Tongue (tissue), 2 donors: ENCODE measurements around the gene CARS1. TPM values are rescaled to one million over a fixed set of nuclear protein-coding genes. Genes with fewer than 3 reads are reported as not detected.

Experiments
- DNase-seq: peaks from one replicate; pipeline ENCODE4 v3.0.0-alpha.2; 2015
- total RNA-seq: library from RNA; depleted of rRNA; stranded (reverse); fragments of >200 nt; gene quantifications from one replicate; pipeline ENCODE4 v1.2.3, GENCODE V29; 2014

Gene CARS1
- total RNA-seq, result 33.7 TPM

DNA sequence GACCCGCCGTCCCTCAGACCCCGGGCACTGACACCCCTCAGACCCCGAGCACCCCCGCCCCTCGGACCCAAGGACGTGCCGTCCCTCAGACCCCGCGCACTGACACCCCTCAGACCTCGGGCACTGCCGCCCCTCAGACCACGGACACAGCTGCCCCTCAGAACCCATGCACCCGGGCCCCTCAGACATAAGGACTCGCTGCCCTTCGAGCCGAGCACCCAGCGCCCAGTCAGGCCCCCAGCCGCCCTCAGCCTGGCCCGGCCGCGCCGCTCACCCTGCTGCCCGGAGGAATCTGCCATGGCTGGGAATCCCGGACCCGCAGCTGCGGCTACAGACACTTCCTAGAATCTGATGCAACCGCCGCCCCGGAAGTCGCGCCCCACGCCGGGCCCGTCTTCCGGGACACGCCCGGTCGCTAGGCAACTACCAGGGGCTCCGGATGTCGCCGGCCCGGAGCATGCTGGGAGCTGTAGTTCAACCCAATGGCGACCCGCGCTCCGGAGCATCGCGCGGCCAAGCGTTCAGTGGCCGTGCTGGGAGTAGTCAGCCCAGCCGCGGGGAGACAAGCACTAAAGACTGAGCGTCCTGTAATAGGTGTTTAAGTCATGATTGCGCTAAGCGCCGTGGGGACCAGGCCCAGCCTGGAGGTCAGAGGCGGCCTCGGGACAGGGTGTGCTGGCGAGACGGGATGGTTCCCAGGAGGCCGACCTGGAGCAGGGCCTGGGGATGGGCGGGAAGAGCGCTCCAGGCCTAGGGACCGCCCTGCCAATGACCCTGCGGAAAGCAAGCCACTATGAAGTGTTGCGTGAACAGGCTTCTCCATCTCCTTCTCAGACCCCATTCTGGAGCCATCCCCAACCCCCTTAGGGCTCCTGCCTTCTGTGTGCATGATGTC lies at the start of gene CARS1:
Gene CARS1, minus strand, starts transcription at position 355 of the 895 bp plus-strand sequence. Its CDS starts 56 bp downstream, at position 299.
- DNase-seq, result peak; percentile 97

- DNase-seq, result no peak
Measured at GRCh38 chr11:3105791-3106735, 48.8 kb upstream of the CARS1 start.

GRCh38 chr11:3104961-3105790 lies 48.0 kb upstream of the CARS1 start:
- DNase-seq, result no peak

DNA sequence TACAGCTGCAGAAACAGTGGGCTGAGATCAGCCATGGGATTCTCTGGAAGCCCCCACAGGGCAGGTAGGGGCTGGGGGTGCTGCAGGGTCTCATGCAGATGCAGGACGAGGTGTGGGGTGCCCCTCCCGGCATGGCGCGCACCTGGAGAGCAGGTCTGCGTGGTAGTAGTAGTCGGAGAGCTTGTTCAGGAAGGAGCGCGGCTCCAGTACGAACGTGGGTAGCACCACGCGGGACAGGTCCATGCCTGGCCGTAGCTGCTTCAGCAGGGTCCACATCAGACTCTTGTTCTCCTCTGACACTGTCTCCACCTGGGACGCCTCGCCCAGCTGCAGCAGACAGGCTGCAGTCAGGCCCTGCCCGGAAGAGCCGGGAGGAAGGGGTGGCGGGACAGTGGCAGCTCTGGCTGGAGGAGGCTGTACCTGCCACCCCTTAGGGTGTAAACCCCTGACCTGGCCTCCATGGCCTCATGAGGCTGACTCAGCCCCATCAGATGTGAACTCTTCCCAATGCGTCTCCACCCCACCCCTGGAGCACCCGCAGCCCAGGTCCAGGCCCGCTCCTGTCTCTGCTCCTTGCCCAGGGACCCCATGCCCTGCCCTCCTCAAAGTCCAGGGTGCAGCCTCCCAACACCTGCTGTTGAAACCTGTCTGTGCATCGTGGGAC lies 47.0 kb upstream of the CARS1 start:
- DNase-seq, result no peak

DNA sequence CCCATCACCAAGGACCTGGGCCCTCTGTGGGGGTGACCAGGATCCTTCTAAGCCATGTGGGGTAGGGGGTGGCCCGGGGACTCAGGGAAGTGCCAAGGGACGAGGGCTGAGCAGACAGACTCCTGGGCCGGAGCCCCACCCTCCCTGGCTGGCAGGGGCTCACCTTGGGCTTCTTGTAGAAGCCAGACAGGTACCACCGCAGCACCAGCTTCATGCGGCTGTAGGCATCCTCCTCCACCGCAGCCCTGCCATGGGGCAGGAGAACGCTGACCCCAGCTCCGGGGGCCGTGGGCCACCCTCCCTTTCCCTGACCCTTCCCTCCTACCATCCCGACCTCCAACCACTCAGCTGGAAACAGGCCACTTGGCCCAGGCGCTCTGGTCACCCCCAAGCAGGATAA lies 45.9 kb upstream of the CARS1 start:
- no peak for DNase-seq

DNA sequence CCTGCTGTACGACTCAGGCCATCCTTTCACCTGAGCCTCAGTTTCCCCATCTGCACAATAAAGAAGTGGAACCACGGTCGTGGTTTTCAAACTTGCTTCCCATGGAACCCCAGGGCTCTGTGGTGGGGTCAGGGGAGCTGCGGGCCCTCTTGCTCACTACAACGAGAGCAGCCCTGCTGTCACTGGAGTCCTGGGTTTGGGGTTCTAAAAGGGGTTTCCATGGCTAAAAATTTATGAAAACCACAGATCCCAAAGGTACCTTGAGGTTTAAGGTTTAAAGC lies 45.4 kb upstream of the CARS1 start:
- DNase-seq, result no peak

- DNase-seq, result no peak
Measured at GRCh38 chr11:3101921-3102640, 44.9 kb upstream of the CARS1 start.

- no peak for DNase-seq
Measured at GRCh38 chr11:3099178-3099577, 42.0 kb upstream of the CARS1 start.

- no peak for DNase-seq
Measured at GRCh38 chr11:3096909-3097530, 39.8 kb upstream of the CARS1 start.

- DNase-seq, result peak; percentile 72
Measured at GRCh38 chr11:3095712-3096361, 38.6 kb upstream of the CARS1 start.

DNA sequence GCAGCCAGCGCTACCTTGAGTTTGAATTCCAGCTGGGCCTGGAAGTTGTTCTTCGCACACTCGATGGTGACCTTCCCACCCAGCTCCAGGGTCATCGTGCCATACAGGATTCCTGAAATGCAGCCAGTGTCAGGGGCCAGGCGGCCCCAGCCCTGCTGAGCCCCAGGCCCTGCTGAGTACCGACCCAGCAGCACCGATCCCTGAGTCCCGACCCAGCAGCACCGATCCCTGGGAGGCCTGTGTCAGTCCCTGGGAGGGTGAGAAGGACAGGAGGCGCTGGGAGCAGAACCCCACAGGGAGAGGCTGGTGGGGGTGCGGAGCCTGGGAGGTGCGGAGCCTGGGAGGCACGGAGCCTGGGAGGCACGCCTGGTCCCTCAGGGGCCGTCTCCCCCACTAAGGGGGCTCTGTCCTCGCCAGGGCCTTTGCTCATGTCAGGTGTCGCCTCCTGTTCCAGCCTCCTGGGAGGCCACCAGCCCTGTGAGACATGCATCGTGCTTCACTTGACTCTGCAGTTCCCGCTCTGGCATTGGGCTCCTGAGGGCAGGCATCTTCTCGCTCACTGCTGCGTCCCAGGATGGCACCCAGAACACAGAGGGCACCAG lies 37.1 kb upstream of the CARS1 start:
- no peak for DNase-seq

- DNase-seq, result peak; percentile 20
Measured at GRCh38 chr11:3093281-3094191, 36.3 kb upstream of the CARS1 start.

DNA sequence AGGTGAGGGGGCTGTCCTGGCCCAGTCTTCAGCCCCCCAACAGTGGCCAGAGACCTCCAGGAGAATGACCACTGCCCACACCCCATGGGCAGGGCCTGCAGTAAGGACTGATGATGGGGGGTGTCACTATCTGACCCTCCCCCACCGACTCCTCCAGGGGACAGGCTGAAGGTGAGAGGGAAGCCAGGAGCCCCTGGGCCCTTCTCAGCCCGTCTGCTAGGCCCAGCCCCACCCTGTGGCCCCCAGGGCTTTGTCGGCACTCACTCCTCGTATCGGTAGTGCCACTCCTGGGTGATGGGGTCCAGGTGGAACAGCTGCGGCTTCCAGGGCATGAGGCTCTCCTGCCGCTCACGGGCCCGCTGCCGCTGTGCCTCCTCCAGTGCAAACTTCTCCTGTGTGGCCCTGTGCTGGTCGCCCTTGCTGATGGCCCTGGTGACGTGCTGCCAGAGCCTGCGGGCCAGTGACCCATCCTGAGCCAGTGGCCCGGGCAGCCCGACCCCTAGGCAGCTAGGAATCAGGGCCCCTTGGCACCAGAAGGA lies 35.4 kb upstream of the CARS1 start:
- DNase-seq, result no peak

DNA sequence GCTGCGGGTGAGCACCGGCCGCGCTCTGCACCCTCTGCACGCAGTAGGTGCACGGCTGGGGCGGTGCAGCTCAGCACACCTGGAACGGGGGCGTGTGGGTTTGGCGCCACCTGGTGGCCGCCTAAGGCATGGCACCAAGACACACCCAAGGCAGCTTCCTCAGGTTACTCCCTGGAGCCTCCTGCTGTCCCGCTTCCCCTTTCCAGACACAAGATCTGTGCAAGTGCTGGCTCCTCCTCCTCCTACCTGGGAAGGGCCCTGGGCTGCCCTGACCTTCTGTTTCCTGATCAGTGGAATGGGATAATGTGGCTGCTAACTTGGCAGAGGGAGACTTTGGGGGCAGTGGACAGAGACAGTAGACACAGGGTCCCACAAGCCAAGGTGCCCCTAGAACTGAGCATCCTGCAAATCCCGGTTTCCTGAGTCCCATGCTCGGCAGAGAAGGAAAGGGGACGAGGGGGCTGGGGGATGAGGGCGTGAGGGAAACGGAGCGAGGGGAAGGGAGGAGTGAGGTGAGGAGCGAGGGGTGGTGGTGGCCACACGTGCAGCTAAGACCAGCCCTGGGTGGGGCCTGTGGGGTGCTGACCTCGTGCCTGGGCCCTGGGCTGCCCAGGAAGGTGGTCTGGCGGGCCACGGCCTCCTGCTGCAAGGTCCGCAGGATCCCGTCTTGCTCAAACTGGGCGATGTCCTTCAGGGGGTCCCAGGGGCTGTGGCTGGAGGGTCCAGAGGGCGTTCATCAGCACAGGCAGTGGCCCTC lies 34.8 kb upstream of the CARS1 start:
- DNase-seq, result peak; percentile 74

- DNase-seq, result no peak
Measured at GRCh38 chr11:3091081-3091845, 34.0 kb upstream of the CARS1 start.

DNA sequence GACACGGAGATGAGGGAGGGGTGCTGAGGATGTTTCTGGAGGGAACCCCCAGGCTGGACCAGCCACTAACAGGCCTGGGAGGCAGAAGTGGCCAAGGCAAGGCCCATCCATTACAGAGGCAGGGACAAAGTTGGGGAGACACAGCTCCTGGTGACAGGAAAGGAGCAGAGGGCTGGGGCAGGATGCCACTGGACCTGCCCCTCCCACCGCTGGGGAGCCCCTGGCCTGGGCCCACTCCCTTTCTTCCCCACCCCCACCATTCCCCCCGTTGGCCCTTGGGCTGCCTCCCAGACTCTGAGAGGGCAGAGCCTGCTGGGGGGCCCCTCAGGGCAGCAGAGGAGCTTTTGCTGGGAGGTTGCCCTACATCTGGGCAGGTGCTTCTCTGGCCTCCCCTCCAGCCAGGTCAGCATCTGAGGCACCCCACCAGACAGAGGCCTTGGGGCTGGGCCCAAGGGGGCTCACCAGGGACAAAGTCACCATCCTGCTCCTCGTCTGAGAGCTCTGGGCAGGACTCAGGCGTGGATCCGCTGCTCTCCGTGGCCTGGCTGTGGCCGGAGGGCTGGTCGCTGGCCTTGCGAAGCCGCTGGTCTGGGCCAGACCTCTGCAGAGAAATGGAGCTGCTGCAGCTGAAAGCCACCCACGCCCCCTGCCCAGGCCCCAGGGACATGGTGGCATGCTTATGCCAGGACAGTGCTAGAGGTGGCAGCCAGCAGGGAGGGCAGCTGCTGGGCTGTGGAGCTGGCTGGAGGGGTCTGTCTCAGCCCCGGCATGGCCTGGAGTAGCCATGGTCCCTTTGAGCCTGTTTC lies 33.1 kb upstream of the CARS1 start:
- no peak for DNase-seq
